Liver (tissue), 9 donors: ENCODE data around the gene RYR3. TPM values are rescaled to one million over a fixed set of nuclear protein-coding genes. Genes with fewer than 3 reads are reported as not detected.

Experiments used
- DNase-seq: peaks from one replicate; pipeline ENCODE4 v3.0.0-alpha.2; 2017; ENCODE audit warnings: low spot score
- H3K27ac ChIP-seq, 2 donors: one replicate each; pipeline ENCODE4 v1.7.0; 2013; ENCODE audit warnings: inconsistent platforms in 2 of 2, low read length in 2 of 2, control low read depth in 1 of 2, low read depth in 1 of 2, mild to moderate bottlenecking in 1 of 2
- H3K27me3 ChIP-seq, 4 donors: one replicate each; pipeline versions ENCODE4 v1.6.1 to v1.7.0; 2013; ENCODE audit warnings: low read length in 3 of 4, inconsistent platforms in 1 of 4, mild to moderate bottlenecking in 1 of 4, moderate library complexity in 1 of 4; ENCODE audit not compliant: control insufficient read depth in 4 of 4, insufficient read depth in 4 of 4
- H3K36me3 ChIP-seq, 4 donors: one replicate each; pipeline versions ENCODE4 v1.6.1 to v1.7.0; 2013; ENCODE audit warnings: low read length in 3 of 4, mild to moderate bottlenecking in 3 of 4, low read depth in 1 of 4, moderate library complexity in 1 of 4; ENCODE audit not compliant: control insufficient read depth in 4 of 4, insufficient read depth in 3 of 4
- H3K4me1 ChIP-seq, 4 donors: one replicate each; pipeline versions ENCODE4 v1.6.1 to v1.7.0; 2013; ENCODE audit warnings: low read length in 3 of 4, mild to moderate bottlenecking in 3 of 4, moderate library complexity in 1 of 4; ENCODE audit not compliant: control insufficient read depth in 4 of 4, insufficient read depth in 4 of 4
- H3K4me3 ChIP-seq, 3 donors: one replicate each; pipeline versions ENCODE4 v1.6.1 to v1.7.0; 2013; ENCODE audit warnings: low read length in 3 of 3, control low read depth in 1 of 3, low read depth in 1 of 3, mild to moderate bottlenecking in 1 of 3
- H3K9ac ChIP-seq, 2 donors: one replicate each; pipeline ENCODE4 v1.7.0; 2013; ENCODE audit warnings: low read length in 2 of 2, mild to moderate bottlenecking in 2 of 2, moderate library complexity in 2 of 2, control low read depth in 1 of 2, low read depth in 1 of 2
- H3K9me3 ChIP-seq, 4 donors: one replicate each; pipeline versions ENCODE4 v1.6.1 to v1.7.0; 2013; ENCODE audit warnings: low read length in 3 of 4; ENCODE audit not compliant: control insufficient read depth in 4 of 4
- ATF3 ChIP-seq: IDR thresholded peaks from 2 replicates; pipeline ENCODE4 v1.6.1; 2016; ENCODE audit warnings: antibody characterized with exemption
- EGR1 ChIP-seq, 2 donors: IDR thresholded peaks; 2 replicates each; pipeline ENCODE4 v1.6.1; 2016 to 2018; ENCODE audit warnings: antibody characterized with exemption in 2 of 2, low read depth in 2 of 2
- FOXA1 ChIP-seq: IDR thresholded peaks from 2 replicates; pipeline ENCODE4 v1.6.1; 2016; ENCODE audit warnings: antibody characterized with exemption
- FOXA2 ChIP-seq: IDR thresholded peaks from 2 replicates; pipeline ENCODE4 v1.6.1; 2016; ENCODE audit warnings: antibody characterized with exemption
- GABPA ChIP-seq, 2 donors: IDR thresholded peaks in 1 of 2; conservative IDR thresholded peaks in 1 of 2; 2 replicates each; pipeline ENCODE4 v1.6.1; 2016; ENCODE audit warnings: antibody characterized with exemption in 2 of 2, mild to moderate bottlenecking in 1 of 2, moderate library complexity in 1 of 2
- HNF4A ChIP-seq, 2 donors: conservative IDR thresholded peaks; 2 replicates each; pipeline ENCODE4 v1.6.1; 2016; ENCODE audit warnings: antibody characterized with exemption in 2 of 2, mild to moderate bottlenecking in 2 of 2
- HNF4G ChIP-seq: IDR thresholded peaks from 2 replicates; pipeline ENCODE4 v1.6.1; 2016; ENCODE audit warnings: antibody characterized with exemption
- JUND ChIP-seq, 2 donors: IDR thresholded peaks; 2 replicates each; pipeline ENCODE4 v1.6.1; 2016; ENCODE audit warnings: antibody characterized with exemption in 2 of 2
- MAX ChIP-seq: IDR thresholded peaks from 2 replicates; pipeline ENCODE4 v1.6.1; 2016; ENCODE audit warnings: antibody characterized with exemption
- RAD21 ChIP-seq, 2 donors: IDR thresholded peaks; 2 replicates each; pipeline ENCODE4 v1.6.1; 2016; ENCODE audit warnings: antibody characterized with exemption in 2 of 2, mild to moderate bottlenecking in 2 of 2
- REST ChIP-seq: IDR thresholded peaks from 2 replicates; pipeline ENCODE4 v1.6.1; 2016; ENCODE audit warnings: antibody characterized with exemption, mild to moderate bottlenecking
- RXRA ChIP-seq, 2 donors: IDR thresholded peaks; 2 replicates each; pipeline ENCODE4 v1.6.1; 2017 to 2018; ENCODE audit warnings: antibody characterized with exemption in 2 of 2, mild to moderate bottlenecking in 1 of 2
- SP1 ChIP-seq: IDR thresholded peaks from 2 replicates; pipeline ENCODE4 v1.6.1; 2018; ENCODE audit warnings: antibody characterized with exemption, mild to moderate bottlenecking
- TAF1 ChIP-seq: conservative IDR thresholded peaks from 2 replicates; pipeline ENCODE4 v1.6.1; 2016; ENCODE audit warnings: antibody characterized with exemption, mild to moderate bottlenecking
- YY1 ChIP-seq: IDR thresholded peaks from 2 replicates; pipeline ENCODE4 v1.6.1; 2016; ENCODE audit warnings: antibody characterized with exemption, mild to moderate bottlenecking
- ZBTB33 ChIP-seq: IDR thresholded peaks from 2 replicates; pipeline ENCODE4 v1.6.1; 2016; ENCODE audit warnings: antibody characterized with exemption
- WGBS: extraction: QIAGEN DNeasy Blood & Tissue Kit; methylation state at CpG from one replicate; pipeline ENCODE4 v1.1.7; 2013; 5-methylcytosine and 5-hydroxymethylcytosine counted together
- polyA plus RNA-seq, 2 donors: library from polyadenylated mRNA; stranded (reverse) in 1 of 2; unstranded in 1 of 2; fragments of 200-250 nt in 1 of 2; fragments of >200 nt in 1 of 2; fragmentation: Nextera tagmentation in 1 of 2; extraction: Ambion mirVana in 1 of 2; gene quantifications; one replicate each; pipeline versions ENCODE4 v1.2.1 to v1.2.3, GENCODE V29; 2013 to 2015
- total RNA-seq, 2 donors: library from RNA; depleted of rRNA; stranded (reverse); fragments of >200 nt; gene quantifications; one replicate each; pipeline ENCODE4 v1.2.3, GENCODE V29; 2014
- TF ChIP-seq, protein P1 (sequence below): fragments of 150-350 bp; IDR thresholded peaks from 2 replicates; pipeline ENCODE4 v1.5.1; 2017; ENCODE audit warnings: improper control_type of control experiment, low read depth, low read length; ENCODE audit not compliant: missing input control
- donor health status: healthy.
- donor health status: healthy.
- donor health status: healthy.
- donor health status: healthy.
- donor health status: healthy.

The RYR3 gene
- total and polyA plus RNA-seq, 4 donors: 0.01 to 1.1 (median 0.22) TPM

GRCh38 chr15:33864360-33865075, 553.8 kb downstream of the RYR3 start:
- TF ChIP-seq, protein P1, sequence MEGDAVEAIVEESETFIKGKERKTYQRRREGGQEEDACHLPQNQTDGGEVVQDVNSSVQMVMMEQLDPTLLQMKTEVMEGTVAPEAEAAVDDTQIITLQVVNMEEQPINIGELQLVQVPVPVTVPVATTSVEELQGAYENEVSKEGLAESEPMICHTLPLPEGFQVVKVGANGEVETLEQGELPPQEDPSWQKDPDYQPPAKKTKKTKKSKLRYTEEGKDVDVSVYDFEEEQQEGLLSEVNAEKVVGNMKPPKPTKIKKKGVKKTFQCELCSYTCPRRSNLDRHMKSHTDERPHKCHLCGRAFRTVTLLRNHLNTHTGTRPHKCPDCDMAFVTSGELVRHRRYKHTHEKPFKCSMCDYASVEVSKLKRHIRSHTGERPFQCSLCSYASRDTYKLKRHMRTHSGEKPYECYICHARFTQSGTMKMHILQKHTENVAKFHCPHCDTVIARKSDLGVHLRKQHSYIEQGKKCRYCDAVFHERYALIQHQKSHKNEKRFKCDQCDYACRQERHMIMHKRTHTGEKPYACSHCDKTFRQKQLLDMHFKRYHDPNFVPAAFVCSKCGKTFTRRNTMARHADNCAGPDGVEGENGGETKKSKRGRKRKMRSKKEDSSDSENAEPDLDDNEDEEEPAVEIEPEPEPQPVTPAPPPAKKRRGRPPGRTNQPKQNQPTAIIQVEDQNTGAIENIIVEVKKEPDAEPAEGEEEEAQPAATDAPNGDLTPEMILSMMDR: no peak
- TF ChIP-seq MAX (no peak), HNF4G (no peak), RAD21 (IDR thresholded peaks at IDR 0.05) (no peak), EGR1 (IDR thresholded peaks at IDR 0.05; ENCODE audit: low read depth in 2 of 2) (no peak), FOXA1 (no peak), ATF3 (no peak)
- no peak overlapping the region for H3K27ac ChIP-seq
- no peaks in the 10 kb centered on the region for H3K9me3 ChIP-seq
- H3K4me3 ChIP-seq: no peak overlapping the region
- H3K27me3 ChIP-seq: no peaks in the 10 kb centered on the region
- WGBS: 85% methylated on average over 5 of the region's 5 CpGs
- no peak for DNase-seq
- H3K9ac ChIP-seq: no peak overlapping the region
- no peaks in the 10 kb centered on the region for H3K4me1 ChIP-seq
- peaks cover 9 to 19% (median 15%) of the 10 kb centered on the region in 4 donors for H3K36me3 ChIP-seq

- H3K9me3 ChIP-seq: no peaks in the 10 kb centered on the region
- DNase-seq: no peak
- H3K27ac ChIP-seq: no peak overlapping the region
- no peaks in the 10 kb centered on the region for H3K4me1 ChIP-seq
- H3K4me3 ChIP-seq: no peak overlapping the region
- 95% methylated on average over 6 of the region's 6 CpGs for WGBS
- H3K27me3 ChIP-seq: no peaks in the 10 kb centered on the region
- peaks cover 7 to 17% (median 13%) of the 10 kb centered on the region in 4 donors for H3K36me3 ChIP-seq
- TF ChIP-seq RXRA (IDR thresholded peaks at IDR 0.05) (no peak), TAF1 (no peak), ZBTB33 (no peak), ATF3 (no peak), SP1 (no peak), REST (no peak), RAD21 (IDR thresholded peaks at IDR 0.05) (no peak), EGR1 (IDR thresholded peaks at IDR 0.05; ENCODE audit: low read depth in 2 of 2) (no peak), FOXA2 (no peak), MAX (no peak), YY1 (no peak), GABPA (IDR thresholded peaks at IDR 0.05 in 1 of 2, conservative IDR thresholded peaks at IDR 0.05 in 1 of 2) (no peak), JUND (IDR thresholded peaks at IDR 0.05) (no peak), HNF4A (conservative IDR thresholded peaks at IDR 0.05) (no peak), HNF4G (no peak)
- TF ChIP-seq, protein P1: no peak
- no peak overlapping the region for H3K9ac ChIP-seq
Measured at GRCh38 chr15:33865416-33865815, 554.6 kb downstream of the RYR3 start.
